Activated T-cell treated with anti-CD3 and anti-CD28 coated beads, Interleukin-2, amount 50 U/mL, for 24 hours (primary cell): ENCODE measurements around the gene RACK1.
"Not testable (repeated sequence)": the region's sequence is repeated elsewhere in the genome, so short reads cannot be mapped to it uniquely, and the experiment has no call there.

ENCODE experiments used
- DNase-seq: peaks from one replicate; pipeline ENCODE4 v3.0.0-alpha.2; 2020
- H3K27ac Mint-ChIP-seq: 2 replicates; pipeline ENCODE4 v1.8.0; 2020; ENCODE audit warnings: mild to moderate bottlenecking, mixed read lengths
- H3K27me3 Mint-ChIP-seq: 2 replicates; pipeline ENCODE4 v1.8.0; 2020; ENCODE audit warnings: mixed read lengths
- H3K36me3 Mint-ChIP-seq: 2 replicates; pipeline ENCODE4 v1.8.0; 2020; ENCODE audit warnings: low read depth, mixed read lengths
- H3K4me1 Mint-ChIP-seq: 2 replicates; pipeline ENCODE4 v1.8.0; 2020; ENCODE audit warnings: low read depth, mixed read lengths
- H3K4me3 Mint-ChIP-seq: 2 replicates; pipeline ENCODE4 v1.8.0; 2020; ENCODE audit warnings: mild to moderate bottlenecking, moderate library complexity, mixed read lengths
- H3K9me3 Mint-ChIP-seq: 2 replicates; pipeline ENCODE4 v1.8.0; 2020; ENCODE audit warnings: mixed read lengths

Gene RACK1

DNA sequence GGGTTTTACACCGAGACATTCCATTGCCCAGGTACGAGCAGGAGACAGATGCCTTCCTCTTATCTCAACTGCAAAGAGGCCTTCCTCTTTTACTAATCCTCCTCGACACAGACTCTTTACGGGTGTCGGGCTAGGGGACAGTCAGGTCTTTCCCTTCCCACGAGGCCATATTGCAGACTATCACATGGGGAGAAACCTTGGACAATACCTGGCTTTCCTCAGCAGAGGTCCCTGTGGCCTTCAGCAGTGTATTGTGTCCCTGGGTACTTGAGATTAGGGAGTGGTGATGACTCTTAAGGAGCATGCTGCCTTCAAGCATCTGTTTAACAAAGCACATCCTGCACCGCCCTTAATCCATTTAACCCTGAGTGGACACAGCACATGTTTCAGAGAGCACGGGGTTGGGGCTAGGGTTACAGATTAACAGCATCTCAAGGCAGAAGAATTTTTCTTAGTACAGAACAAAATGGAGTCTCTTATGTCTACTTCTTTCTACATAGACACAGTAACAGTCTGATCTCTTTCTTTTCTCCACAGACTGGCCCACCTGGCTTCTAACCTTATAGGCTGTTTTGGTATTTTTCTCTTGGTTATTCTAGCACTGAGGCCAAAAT lies 23.7 kb upstream of the RACK1 start:
- not testable (repeated sequence) for DNase-seq, H3K27ac Mint-ChIP-seq, H3K9me3 Mint-ChIP-seq, H3K27me3 Mint-ChIP-seq, H3K4me3 Mint-ChIP-seq
- H3K4me1 Mint-ChIP-seq, result peaks cover 12% of the 10 kb centered on the region
- H3K36me3 Mint-ChIP-seq, result peaks cover 25% of the 10 kb centered on the region

DNA sequence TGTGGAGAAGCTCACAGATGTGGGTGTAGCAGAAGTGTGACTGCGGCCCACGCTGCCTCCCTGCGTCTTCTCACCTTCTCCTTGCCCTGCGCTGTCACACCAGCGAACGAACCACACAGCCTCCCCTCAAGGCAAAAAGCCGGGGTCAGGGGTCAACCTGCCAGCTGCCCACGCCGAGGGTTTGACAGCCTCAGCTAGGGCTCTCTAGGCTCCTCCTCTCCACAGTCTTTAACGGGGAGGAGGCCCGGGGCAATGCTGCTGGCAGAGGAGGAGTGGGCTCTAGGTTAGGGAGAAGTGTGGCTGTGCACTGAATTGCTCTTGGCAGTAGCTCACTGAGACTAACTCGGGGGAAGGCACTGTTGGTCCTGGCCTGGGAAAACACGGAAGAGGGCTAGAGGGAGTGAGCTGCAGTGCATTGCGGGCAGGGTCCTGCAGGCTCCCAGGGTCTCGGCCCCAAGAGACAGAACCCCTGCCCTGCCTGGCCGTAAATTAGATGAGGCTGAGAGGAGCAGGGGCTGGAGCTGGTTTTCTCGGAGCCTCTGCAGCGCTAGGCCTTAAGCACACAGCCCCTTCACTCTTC lies 21.5 kb upstream of the RACK1 start:
- Mint-ChIP-seq H3K27ac (no peak overlapping the region), H3K4me3 (no peak overlapping the region)

DNA sequence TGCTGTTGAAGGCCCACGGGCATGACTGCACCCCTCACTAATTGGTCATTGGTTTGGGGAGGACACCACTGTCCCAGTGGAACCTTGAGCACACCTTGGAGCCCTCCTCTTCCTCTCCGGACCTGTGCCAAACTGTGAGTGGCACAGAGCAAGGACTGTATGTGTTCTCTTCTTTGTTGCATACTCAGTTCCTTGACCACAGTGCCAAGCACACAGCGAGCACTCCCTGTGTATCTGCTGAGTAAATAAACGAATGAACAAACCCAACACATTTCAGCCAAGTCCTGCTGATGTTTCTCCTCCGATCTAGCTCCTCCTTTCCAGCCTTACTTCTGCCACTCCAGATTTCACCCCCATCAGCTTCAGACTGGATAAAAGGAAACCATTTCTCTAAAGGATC lies 19.9 kb upstream of the RACK1 start:
- no peak for DNase-seq
- H3K27ac Mint-ChIP-seq, result peak overlapping the region; percentile 77
- H3K27me3 Mint-ChIP-seq, result no peaks in the 10 kb centered on the region
- peaks cover 23% of the 10 kb centered on the region for H3K4me1 Mint-ChIP-seq
- no peaks in the 10 kb centered on the region for H3K9me3 Mint-ChIP-seq
- peaks cover 43% of the 10 kb centered on the region for H3K36me3 Mint-ChIP-seq
- no peak overlapping the region for H3K4me3 Mint-ChIP-seq

More for the DNA sequence above, 21.5 kb upstream of the RACK1 start:
- DNase-seq, result no peak
- H3K27me3 Mint-ChIP-seq, result no peaks in the 10 kb centered on the region
- no peaks in the 10 kb centered on the region for H3K9me3 Mint-ChIP-seq
- H3K4me1 Mint-ChIP-seq, result peaks cover 14% of the 10 kb centered on the region
- peaks cover 36% of the 10 kb centered on the region for H3K36me3 Mint-ChIP-seq

DNA sequence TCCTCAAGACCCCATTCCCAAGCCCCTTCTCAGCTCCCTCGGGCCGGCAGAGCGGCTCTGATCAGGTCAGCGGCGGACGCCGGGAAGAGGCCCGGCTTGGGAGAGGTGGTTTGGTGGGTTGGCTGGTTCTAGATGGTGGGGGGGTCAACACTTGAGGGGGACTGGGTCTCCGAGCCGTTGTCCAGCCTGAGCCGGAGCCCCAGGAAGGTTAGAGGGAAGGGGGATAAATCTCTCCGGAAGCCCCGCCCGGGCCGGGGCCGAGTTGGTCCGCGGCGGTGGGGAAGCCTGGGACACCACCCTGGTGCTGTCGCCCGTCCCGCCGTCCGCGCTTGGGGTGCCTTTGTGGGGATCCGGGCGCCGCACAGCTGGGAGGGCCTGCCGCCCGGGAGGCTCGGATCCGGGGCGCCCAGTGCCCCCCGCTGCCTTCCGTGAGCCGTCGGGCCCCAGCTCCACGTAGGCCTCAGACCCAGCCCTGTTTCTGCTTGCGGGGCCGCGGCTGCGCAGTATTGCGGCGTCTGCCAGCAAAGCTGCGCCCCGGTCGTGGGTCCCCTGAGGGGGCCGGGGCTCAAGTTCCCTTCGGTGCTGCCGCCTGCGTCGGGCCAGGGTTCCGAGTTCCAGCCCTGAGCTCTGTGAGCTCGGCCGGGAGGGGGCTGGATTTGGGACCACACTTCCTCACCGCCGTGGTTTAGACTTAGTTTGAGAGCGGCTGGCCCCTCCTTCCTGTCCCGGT lies 17.8 kb upstream of the RACK1 start:
- peak; percentile 89 for DNase-seq
- Mint-ChIP-seq H3K4me3 (peak overlapping the region; percentile 93), H3K4me1 (peaks cover 42% of the 10 kb centered on the region), H3K9me3 (no peaks in the 10 kb centered on the region), H3K36me3 (peaks cover 61% of the 10 kb centered on the region), H3K27ac (peak overlapping the region; percentile 92), H3K27me3 (no peaks in the 10 kb centered on the region)

DNA sequence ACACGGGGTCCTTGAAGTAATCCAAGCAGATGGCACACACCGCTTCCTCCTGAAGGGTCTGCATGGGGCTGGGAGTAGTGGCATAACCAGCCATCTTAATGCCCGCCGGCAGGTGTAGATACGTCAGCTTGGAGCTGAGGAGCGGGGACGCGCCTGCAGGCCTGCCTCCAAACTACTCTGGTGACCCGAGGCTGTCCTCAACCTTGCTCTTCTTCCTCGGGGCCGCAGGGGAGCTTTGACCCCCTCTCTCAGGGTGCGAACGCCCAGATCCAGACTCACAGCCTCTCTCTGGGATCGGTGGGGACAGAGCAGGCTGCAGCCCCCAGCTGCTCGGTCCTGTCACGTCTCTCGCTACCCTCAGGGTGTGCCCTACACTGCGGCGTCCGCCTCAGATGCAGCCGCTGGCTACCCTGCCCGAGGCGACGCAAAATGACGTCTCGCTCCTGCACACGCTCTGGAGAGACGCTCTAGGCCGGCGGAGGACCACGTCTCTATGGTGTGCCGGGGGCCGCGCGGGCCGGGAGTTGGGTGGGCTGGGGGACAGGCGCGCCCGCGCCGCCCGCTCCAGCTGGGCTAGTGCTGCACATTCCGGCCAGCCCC lies 17.1 kb upstream of the RACK1 start, which contains the start of gene TRIM52:
TSS of gene TRIM52 (minus strand) at position 424 of the 600 bp plus-strand sequence. CDS start at position 94, 330 bp downstream.
- H3K4me3 Mint-ChIP-seq, result peak within 1 kb of the TSS; percentile 93
- H3K36me3 Mint-ChIP-seq, result peaks cover 67% of the 10 kb centered on the region
- H3K27me3 Mint-ChIP-seq, result no peaks in the 10 kb centered on the region
- peaks cover 48% of the 10 kb centered on the region for H3K4me1 Mint-ChIP-seq
- peak; percentile 93 for DNase-seq
- peak within 1 kb of the TSS; percentile 92 for H3K27ac Mint-ChIP-seq
- no peaks in the 10 kb centered on the region for H3K9me3 Mint-ChIP-seq

DNA sequence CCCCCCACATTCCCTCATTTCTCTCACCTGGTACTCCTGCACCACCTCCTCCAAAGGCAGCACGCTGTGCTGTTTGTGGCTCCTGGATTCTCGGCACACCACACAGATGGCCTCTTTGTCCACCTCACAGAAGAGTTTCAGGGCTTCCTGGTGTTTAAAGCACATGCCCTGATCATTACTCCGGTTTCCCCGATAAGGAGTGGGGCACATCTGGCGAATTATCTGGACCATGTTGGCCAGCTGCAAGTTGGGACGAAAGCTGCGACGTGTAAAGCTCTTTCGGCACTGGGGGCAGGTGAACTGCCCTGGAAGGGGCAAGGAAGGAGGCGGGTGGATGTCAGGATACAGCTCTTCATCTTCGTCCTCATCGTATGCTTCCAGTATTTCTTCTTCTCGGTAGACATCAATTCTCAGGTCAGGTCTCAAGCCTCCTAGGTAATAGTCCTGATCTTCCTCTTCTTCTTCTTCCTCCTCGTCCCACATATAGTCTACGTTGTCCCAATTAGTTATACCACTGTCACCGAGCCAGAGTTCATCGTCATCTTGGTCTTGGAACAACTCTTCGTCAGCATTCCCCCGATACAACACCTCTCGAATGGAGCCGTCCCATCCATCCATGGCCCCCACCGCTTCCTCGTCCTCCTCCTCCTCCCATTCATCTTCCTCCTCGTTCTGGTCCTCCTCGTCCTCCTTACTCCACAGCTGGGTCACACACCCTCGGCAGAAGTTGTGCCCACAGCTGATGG lies 16.4 kb upstream of the RACK1 start:
- Mint-ChIP-seq H3K9me3 (no peaks in the 10 kb centered on the region), H3K36me3 (peaks cover 72% of the 10 kb centered on the region), H3K4me1 (peaks cover 54% of the 10 kb centered on the region), H3K4me3 (peak overlapping the region; percentile 93), H3K27ac (peak overlapping the region; percentile 92), H3K27me3 (no peaks in the 10 kb centered on the region)
- no peak for DNase-seq

DNA sequence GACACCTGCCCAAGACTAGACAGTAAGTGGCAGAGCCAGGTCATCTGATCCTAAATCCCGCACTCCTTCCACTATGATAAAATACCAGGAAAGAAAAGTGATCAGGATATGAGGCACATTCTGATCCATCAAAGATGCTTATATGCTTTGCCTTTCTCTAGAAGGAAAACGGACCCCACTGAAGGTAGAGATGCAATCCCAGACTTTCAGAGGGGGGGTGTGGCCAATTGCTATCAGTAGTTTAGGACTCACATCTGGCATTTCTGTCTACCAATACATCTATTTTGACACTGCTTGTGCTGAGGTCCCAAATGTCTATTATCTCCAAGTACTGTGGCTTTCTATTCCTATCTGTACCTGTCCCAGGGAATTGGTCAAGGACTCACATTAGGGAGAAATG lies 15.6 kb upstream of the RACK1 start:
- H3K36me3 Mint-ChIP-seq, result peaks cover 75% of the 10 kb centered on the region
- H3K9me3 Mint-ChIP-seq, result no peaks in the 10 kb centered on the region
- H3K27ac Mint-ChIP-seq, result peak overlapping the region; percentile 92
- H3K4me3 Mint-ChIP-seq, result peak overlapping the region; percentile 93
- H3K4me1 Mint-ChIP-seq, result peaks cover 60% of the 10 kb centered on the region
- no peaks in the 10 kb centered on the region for H3K27me3 Mint-ChIP-seq
- no peak for DNase-seq

DNA sequence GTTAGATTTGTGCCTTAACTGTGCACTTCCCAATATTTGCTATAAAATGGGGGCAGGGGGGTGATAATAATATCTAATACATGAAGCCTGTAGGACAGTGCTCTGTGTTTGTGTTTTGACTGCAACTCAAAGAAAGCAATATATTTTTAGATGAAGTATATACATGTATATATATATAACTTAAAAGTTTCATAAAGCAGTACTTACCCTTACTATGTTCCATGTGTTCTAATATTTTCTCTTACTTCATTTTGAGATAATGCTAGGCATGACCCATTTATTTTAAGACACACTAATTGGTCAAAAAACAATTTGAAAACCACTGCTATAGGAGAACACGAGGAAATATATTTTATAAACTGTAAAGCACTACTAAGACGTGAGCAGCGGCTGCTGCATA lies 14.9 kb upstream of the RACK1 start:
- Mint-ChIP-seq H3K36me3 (peaks cover 74% of the 10 kb centered on the region), H3K4me1 (peaks cover 59% of the 10 kb centered on the region), H3K27ac (peak overlapping the region; percentile 7)

DNA sequence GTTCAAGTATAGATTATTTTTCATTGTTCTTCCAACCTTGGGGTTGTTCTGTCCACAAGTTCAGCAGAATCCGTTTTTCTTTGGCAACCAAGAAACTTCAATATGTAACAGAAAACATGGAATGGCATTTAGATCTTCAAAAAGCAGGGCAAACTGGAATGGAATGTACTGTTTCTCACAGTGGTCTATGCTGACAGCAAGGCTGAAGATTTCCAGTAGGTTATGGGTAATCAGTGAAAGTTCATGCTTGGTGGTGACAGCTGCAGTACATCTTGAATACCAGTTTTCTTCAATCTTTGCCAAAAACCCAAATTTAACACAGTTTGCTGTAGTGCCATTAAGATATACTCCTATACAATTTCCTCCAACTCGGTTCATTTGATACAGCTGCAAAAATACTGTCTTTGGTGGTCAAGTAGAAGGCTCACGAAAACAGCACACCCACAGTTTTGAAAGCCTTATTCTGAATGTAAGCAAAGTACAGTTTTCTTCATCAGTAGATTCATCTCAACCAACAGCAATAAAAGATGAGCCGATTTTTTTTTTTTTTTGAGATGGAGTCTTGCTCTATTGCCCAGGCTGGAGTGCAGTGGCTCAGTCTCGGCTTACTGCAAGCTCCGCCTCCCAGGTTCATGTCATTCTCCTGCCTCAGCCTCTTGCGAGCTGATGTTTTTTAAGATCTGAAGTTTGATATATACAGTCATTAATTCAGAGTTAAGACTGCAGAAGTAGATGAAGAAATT lies 12.3 kb upstream of the RACK1 start:
- H3K27ac Mint-ChIP-seq, result peak overlapping the region; percentile 74

More for the DNA sequence above, 14.9 kb upstream of the RACK1 start:
- no peak for DNase-seq
- H3K4me3 Mint-ChIP-seq, result peak overlapping the region; percentile 93
- no peaks in the 10 kb centered on the region for H3K9me3 Mint-ChIP-seq
- H3K27me3 Mint-ChIP-seq, result no peaks in the 10 kb centered on the region

DNA sequence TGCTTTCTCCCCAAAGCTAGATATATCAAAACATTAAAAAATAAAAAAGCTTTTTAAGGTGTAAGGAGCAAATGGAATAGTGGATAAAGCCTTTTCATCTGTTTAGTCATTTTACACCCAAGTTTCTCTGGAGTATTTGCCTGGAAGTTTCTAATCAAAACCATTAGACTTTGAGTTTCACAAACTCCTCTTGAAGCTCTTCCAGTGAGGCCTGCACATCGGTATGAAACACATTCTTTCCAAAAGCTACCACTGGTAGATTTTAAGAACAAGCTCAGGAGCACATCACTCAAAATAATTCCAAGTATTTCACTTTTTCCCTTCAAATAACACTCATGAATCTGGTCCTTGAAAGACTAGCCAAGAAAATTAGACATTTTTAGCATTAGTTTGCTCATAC lies 11.6 kb upstream of the RACK1 start:
- Mint-ChIP-seq H3K27ac (peak overlapping the region; percentile 30), H3K9me3 (no peaks in the 10 kb centered on the region), H3K4me3 (peak overlapping the region; percentile 15), H3K4me1 (peaks cover 72% of the 10 kb centered on the region), H3K27me3 (no peaks in the 10 kb centered on the region), H3K36me3 (peaks cover 82% of the 10 kb centered on the region)
- DNase-seq, result no peak

More for the DNA sequence above, 12.3 kb upstream of the RACK1 start:
- Mint-ChIP-seq H3K4me3 (no peak overlapping the region), H3K36me3 (peaks cover 84% of the 10 kb centered on the region), H3K4me1 (peaks cover 67% of the 10 kb centered on the region), H3K9me3 (no peaks in the 10 kb centered on the region), H3K27me3 (no peaks in the 10 kb centered on the region)
- no peak for DNase-seq

DNA sequence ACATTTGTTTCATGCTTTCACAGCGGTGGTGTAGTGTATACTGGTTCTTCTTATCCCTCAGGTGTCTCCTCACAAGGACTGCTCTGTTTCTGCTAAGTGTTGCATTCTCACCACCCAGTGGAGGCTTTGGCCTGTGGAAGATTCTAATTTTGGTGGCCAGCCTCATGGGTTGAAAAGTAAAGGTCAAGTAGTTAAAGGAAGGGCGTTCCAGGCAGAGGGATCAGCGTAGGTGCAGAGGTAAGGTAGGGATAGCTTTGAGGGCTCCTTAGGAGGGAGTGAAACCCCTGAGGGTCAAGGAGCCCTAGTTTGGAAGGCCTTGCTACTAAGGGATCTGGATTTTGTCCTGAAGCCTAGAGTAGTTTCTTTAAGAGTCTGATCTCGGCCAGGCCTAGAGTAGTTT lies 4.6 kb upstream of the RACK1 start:
- Mint-ChIP-seq H3K27me3 (no peaks in the 10 kb centered on the region), H3K9me3 (no peaks in the 10 kb centered on the region), H3K36me3 (peaks cover 76% of the 10 kb centered on the region), H3K4me3 (peak overlapping the region; percentile 99), H3K4me1 (peaks cover 63% of the 10 kb centered on the region), H3K27ac (peak overlapping the region; percentile 99)
- DNase-seq, result no peak

DNA sequence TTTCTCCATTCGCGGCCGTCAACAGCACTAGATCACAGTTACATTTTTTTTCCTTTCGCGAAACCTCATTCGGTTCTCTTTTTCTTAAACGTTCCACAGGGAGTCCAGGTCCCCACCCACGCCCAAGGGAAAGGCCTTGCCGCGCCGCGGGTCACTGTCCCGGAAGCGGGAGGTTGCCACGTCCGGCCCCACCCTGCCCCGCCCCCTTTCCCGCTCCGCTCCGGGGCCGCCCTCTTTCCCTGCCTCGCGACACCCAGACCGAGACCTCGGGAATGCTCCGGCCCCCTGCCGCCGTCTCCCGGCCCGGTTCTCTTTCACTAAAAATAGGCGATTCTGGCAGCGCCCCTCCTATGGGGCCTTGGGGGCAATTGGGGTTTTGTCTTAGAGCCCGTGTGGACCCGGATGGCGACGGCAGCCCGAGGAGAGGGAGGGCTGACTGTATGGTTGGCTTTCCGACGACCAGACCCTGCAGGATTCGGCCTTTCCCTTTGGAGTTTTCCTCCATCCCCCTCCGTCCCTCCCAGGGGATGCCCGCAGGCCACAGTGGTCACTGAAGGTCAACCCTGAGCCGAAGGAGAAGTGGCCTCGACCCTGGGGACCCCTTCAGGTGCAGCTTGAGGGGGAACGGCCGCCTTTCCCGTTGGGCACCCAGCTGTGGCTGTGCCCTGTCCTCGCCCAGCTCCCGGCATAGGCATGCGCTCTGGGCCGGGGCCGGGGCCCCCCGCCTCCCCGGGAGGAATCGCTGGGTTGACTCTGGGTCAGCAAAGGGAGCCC lies 2.8 kb upstream of the RACK1 start:
- Mint-ChIP-seq H3K4me3 (peak overlapping the region; percentile 99), H3K27ac (peak overlapping the region; percentile 99), H3K27me3 (no peaks in the 10 kb centered on the region), H3K9me3 (peaks cover under 1% of the 10 kb centered on the region), H3K4me1 (peaks cover 63% of the 10 kb centered on the region), H3K36me3 (peaks cover 78% of the 10 kb centered on the region)
- peak; percentile 87 for DNase-seq
